SKM-1 (cell line): Measurements from ENCODE around the gene CELF5.
A peak's percentile ranks its signal among the peaks of the same experiment; 100 is the strongest.
"Not testable (repeated sequence)": the region's sequence is repeated elsewhere in the genome, so short reads cannot be mapped to it uniquely, and the experiment has no call there.

Experiments
- DNase-seq: peaks from one replicate; lab custom pipeline; 2025; ENCODE audit not compliant: unreplicated experiment; lab: John Stamatoyannopoulos, UW

The CELF5 gene

DNA sequence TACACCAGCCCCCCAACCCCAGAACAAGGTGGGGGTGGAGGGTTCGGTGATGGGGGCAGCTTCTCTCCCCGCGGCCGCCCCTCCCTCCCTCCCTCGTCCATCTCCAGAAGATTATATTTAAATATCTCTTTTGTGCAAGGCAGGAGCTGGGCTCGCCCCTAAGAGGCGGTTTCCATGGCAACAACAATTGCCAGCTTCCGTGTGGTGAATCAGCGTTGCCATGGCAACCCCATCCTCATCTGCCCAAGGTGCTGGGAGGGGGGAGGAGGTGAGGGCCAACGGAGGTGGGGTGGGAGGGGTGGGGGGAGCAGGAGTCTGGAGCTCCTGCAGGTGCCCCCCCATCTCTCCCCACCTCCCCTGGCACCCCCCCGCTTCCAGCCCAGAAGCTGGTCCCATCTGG, 46.4 kb downstream of the CELF5 start:
- no peak for DNase-seq

DNA sequence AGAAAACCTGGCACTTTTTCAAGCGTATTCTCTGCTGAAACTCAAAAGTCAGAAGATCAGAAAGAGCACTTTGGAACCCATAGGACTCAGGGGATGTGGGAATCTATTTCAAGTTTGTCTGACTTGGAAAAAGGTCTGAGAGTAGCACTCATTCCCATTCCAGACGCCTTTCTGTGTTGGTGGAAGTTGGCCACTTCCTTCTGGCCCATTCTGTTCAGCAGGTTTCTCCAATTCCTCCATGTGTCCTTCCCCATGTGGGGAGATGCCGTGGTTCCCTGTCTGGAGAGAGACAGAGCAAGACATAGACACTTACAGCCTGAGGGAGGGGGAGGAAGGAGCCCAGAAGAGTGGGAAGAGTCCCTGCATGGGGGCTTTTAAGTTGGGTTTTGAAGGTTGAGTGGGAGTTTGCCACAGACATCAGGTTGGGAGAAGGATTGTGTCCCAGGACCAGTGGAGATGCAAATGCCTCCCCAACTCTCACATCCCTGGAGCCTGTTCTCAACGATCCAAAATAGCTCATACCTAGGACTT, 48.0 kb downstream of the CELF5 start:
- DNase-seq: no peak

DNA sequence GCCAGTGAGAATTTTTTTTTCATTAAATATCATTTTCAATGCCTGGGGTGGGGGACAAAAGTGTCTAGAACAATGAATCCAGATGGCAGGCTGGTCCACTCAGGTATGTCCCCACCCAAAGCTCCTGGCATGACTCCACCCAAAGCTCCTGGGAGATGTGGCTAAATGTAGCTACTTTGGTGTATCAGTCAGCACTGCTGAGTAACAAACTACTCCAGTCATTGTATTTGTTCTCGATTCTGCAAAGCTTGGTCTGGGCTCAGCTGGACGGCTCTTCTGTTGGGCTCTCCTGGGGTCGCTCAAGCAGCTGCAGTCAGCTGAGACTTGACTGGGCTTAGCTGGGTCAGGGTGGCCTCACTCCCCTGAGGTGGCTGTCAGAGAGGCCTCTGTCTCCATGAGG, 48.5 kb downstream of the CELF5 start:
- DNase-seq: no peak

DNA sequence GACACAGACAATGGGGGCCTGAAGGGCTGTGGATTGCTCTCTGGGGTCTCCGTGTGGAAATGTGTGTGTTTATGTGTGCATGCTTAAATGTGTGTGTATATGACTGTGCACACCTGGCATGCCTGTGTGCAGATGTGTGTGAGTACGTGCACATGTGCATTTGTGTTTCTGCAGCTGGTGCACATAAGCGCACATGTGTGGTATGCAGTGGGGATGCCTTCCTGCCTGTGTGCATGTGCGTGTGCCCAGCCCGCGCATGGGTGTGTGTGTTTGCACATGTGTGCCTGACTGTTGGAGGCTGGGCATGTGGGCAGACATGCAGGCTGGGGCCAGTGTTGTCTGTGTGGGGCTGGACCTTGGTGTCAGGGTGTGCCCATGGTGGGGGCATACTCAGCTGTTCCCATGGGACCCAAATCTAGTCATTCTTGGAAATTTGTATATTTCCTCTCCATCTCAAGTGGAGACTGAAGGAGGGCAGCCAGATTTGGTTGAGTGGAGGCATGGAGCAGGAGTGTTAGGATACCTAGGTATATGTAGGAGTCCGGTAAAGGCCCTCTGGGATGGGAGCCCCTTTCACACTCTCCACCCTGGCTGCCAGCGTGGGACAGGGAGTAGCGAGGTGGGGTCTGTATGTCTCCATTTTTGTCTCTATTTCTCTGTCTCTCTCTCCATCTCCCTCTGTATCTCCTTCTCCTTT, 49.9 kb downstream of the CELF5 start:
- no peak for DNase-seq

DNA sequence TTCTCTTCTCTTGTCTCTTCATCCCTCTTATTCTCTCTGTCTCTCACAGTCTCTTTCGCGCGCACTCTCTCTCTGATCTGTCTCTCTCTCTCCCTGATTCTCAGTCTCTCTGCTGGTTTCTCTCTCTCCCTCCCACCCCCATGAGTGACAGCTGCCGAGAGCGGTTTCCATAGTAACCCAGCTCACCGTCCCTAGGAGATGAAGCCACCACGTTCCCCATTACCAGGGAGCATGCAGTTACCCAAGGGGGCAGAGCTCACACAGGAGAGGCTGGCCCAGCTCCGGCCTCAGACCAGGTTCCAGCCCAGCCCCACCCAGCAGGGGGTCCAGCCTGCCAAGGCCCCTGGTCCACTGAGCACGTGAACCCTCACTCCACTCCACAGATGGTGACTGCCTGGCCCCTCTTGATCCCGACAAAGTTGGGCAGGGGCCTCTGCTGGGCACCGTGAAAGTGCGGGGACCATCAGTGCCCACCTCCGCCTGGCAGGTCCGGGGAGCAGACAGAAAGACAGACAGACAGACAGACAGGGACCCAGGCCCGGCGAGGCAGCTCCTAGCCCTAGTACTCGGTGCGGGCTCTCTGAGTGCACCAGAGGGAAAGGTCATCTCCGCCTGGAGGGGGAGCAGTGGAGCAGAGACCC, 50.6 kb downstream of the CELF5 start:
- DNase-seq: no peak

DNA sequence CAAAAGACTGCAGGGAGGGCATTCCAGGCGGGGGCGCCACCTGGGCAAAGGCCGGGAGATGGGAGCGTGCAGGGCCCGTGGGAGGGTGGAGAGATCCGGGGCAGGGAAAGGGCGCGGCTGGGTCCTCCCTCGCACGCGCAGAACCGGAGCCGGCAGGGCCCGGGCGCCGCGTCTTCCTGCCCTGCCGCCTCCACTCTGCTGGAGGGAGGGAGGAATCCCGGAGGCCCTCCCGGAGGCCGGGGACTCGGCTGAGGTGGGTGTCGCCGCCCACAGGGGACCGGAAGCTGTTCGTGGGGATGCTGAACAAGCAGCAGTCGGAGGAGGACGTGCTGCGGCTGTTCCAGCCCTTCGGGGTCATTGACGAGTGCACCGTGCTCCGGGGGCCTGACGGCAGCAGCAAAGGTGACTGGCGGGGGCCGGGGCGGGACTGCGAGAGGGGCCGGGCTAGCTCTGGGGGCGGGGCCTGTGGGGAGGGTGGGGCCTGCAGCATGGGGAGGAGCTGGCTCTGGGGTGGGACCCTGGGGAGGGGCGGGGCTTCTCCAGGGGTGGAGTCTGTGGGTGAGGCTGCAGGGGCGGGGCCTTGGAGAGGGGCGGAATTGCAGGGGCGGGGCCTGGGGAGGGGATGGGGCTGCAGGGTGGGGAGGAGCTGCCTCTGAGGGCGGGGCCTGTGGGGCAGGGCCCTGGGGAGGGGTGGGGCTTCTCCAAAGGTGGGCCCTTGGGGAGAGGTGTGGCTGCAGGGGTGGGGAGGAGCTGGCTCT, 51.3 kb downstream of the CELF5 start:
- DNase-seq: peak; percentile 50

DNA sequence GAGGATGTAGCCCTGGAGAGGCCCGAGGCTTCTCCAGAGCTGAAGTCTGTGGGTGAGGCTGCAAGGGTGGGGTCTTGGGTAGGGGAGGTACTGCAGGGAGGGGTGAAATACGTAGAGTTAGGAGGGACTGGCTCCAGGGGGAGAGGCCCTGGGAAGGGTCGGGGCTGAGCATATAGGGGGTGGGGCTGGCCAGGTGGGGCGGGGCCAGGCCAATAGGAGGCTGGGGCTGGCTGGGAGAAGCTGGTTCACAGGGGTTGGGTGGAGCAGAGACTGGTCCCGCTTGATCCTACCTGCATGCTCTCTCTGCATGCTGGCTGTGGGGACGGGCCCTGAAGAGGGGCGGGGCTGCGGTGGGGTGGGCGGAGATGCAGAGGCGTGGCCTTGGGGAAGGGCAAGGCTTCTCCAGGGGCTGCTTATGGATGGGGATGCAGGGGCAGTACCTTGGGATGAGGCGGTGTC, 51.9 kb downstream of the CELF5 start:
- no peak for DNase-seq

DNA sequence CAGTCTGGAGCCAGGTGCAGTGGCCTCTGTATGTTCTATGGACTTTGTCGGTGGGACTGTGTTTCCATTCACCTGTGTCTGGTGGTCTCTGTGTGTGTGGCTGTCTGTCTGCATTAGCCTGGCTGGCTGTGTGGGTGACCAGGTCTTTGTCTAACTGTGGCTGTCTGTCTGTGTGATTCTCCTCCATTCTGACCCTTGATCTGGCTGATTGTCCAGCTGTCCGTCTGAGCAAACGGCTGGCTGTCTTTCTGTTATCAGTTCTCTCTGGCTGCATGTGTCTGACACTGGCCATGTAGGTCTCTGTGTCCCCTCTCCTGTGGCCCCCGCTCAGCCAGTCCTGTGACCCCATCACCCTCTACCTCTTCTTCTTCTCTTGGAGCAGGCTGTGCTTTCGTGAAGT, 53.2 kb downstream of the CELF5 start:
- DNase-seq: no peak

DNA sequence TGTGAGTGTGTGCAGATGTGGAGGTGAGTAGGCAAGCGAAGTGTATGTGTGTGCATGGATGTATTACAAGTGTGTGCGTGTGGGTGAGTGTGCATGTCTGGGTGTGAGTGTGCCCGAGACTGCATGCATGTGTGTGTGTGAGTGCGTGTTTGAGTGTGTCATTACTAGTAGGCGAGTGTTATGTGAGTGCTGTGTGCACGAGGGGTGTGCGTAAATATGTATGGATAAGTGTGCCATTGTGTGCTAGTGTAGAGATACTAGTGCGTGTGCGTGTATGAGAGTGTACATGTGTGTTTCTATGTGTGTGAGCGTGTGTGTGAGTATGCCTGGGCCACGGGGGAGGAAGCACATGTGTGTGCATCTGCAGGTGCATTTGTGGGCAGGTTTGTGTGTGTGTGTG, 53.8 kb downstream of the CELF5 start:
- no peak for DNase-seq

DNA sequence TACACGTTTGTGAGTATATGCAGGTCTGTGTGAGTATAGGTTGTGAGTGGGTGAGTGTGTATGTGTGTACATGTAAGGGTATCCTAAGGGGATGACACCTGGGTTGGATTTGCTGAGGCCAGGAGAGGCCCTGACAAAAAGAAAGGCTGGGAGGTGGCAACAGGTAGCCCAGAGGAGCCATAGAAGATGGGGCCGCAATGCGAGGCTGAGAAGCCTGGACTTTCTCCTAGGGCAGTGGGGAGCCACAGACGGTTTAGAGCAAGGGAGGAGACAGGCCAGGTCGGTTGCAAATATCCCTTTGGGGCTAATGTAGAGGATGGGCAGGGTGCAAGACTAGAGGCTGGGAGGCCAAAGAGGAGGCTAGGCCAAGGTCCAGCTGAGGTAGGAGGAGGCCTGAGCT, 54.3 kb downstream of the CELF5 start:
- no peak for DNase-seq

DNA sequence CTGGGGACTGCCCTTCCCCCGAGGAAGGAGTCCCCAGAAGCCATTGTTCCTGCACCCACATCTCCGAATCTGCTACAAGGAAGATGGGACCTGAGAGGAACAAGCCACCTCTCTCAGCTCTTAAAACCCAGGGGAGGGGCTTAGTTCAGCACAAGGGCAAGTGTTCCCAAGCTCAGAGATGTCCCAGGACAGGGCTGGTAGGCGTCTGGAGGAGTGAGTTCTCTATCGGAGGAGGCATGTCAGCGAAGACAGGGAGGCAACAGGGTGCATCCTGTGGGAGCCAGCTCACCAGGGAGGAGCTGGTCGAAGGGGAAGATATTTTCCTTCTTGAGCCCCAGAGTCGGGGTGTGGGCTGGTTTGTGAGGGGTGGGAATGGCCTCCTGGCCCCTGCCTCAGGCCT, 54.8 kb downstream of the CELF5 start:
- DNase-seq: no peak

DNA sequence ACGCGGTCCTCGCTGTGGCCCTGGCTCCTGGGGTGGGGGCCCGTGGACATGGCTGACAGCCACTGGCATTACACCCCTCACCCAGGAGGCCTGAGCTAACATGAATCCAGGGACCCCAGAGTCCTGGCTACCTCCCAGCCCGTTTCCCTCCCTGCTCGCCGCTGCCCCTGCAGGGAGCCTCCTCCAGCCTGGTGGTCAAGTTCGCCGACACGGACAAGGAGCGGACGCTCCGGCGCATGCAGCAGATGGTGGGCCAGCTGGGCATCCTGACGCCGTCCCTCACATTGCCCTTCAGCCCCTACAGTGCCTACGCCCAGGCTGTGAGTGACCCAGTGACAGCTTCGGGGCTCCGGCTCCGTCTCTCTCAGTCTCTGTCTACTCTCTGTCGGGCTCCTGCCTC, 56.6 kb downstream of the CELF5 start:
- no peak for DNase-seq

DNA sequence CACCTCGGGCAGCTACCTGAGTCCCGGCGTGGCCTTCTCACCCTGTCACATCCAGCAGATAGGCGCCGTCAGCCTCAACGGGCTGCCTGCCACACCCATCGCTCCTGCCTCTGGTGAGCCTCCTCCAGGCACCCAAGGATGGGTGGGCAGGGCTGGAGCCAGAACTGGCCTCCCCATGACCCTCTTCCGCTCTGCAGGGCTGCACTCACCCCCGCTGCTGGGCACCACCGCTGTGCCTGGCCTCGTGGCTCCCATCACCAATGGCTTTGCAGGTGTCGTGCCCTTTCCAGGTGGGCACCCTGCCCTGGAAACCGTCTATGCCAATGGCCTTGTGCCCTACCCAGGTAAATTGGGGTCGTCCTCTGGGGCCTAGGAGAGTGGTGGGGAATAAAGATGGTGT, 57.7 kb downstream of the CELF5 start:
- DNase-seq: no peak

DNA sequence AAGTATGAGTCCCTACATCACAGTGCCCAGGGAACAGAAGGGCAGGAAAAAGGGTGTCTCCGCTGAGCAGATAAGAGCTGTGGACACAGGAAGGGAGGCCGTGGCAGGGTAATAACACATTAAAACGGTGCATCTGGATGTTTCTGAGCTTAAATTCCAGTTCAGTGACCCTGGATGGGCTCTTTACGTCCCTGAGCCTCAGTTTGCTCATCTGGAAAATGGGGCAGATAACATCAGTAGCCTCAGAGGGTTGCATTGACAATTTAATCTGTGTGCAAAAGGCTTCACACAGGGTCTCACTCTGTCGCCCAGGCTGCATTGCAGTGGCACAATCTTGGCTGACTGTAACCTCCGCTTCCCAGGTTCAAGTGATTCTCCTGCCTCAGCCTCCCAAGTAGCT, 58.1 kb downstream of the CELF5 start:
- no peak for DNase-seq

DNA sequence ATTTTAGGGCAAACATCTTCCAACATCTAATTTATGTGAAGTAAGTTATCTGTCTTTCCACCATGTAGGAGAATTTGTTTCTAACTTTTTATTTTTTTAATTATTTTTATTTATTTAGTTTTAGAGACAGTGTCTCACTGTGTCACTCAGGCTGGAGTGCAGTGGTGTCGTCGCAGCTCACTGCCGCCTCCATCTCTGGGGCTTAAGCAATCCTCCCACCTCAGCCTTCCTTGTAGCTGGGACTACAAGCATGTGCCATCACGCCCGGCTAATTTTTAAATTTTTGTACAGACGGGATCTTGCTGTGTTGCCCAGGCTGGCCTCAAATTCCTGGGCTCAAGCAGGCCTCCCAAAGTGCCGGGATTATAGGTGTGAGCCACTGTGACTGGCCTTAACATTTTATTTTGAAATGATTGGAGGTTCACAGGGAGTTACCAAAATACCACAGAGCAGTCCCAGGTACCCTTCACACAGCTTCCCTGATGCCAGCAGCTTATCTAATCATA, 58.8 kb downstream of the CELF5 start:
- DNase-seq: no peak

DNA sequence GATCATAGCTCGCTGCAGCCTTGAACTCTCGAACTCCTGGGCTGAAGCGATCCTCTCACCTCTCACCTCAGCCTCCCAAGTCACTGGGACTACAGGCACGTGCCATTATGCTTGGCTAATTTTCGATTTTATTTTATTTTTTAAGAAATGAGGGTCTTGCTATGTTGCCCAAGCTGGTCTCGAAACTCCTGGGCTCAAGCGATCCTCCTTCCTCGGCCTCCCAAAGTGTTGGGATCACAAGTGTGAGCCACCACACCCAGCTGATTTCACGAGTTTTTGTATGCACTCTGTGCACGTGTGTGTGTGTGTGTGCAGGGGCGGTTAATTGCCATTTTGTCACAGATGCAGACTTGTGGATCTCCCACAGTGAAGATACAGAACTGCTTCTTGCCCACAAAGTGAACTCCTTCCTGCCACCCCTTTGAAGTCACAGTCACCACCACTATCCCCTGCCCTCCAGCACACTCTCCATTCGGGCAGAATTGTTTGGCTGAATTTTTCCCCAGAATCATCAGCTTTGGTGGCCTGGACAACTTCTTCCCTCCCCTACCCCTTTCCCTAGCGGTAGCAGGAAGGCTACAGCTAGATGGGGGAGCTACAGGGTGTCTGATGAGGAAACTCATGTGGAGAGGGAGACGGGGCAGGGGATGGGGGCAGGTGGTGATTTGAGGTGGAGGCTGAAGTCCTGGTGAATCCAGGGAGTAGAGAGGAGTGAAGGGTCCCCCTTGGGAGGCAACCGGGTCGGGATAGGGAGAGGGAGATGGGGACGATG, 59.6 kb downstream of the CELF5 start:
- DNase-seq: no peak

DNA sequence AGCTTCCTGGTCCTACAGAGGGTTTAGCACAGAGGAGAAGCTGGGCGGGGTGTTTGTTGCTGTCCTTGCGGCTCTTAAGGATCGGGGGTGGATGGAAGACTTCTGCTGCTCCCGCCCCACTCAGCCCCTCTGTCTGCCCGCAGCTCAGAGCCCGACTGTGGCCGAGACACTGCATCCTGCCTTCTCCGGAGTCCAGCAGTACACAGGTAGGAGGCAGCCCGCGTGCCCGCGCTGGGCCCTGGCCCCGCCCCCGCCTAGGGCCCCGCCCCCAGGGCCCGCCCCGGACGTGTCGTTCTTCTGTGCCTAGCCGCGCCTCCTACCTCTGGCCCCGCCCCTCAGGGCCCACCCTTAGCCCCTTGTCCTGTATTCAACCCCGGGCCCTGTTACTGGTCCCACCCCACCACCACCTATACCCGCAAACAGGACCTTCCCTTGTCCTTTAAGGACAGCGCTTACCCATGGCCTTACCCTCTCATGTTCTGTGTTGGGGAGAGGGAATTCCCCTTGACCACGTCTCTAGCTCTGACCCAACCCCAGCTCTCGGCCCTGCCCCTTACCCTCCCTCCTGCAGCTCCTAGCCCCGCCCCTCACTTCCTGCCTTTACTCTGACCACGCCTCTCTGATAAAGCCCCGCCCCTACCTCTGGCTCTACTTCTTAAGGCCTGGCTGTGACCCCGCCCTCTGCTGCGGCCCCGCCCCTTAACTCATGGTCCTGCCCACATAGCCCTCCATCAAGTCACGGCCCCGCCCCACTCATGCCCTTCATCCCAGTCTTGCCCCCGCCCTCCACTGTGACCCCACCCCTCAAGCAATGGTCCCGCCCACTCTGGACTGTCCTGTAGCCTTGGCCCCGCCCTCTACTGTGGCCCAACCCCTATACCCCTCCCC, 60.5 kb downstream of the CELF5 start:
- peak; percentile 80 for DNase-seq

DNA sequence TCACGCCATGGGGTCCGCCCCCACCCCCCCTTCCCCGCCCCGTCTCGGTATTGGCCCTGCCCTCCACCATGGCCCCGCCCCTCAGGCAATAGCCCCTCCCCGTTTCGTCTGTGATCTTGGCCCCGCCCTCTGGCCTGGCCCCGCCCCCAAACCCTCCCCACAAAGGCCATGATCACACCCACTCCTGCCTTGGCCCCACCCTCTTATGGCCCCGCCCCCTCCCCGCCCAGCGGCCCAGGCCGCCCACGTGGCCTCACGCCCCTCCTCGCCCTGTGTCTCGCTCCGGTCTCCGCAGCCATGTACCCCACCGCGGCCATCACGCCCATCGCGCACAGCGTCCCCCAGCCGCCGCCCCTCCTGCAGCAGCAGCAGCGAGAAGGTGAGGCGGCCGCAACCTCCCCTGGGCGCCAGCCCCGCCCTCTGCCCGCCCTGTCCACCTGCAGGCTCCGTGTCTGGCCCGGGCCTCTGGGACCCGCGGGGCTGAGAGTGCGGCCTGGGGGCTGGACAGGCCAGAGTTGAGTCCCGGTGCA, 61.3 kb downstream of the CELF5 start:
- DNase-seq: no peak

DNA sequence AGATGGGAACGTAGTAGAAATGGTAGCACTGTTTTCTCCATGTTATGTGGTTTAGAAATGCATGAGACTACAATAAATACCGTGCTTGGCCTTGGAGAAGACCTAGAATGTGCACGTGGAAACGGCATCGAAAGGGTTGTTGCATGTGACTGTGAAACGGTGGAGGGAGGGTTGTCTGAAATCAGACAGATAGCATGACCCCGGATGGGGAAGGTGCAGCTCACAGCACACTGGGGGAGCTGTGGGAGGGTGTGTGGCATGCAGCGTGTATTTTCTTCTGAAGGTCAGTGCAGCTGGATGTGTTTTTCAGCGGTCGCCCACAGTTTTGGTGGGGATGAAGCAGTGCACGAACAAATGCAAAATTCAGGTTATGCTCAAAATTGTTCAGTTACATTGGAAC, 63.4 kb downstream of the CELF5 start:
- DNase-seq: no peak

DNA sequence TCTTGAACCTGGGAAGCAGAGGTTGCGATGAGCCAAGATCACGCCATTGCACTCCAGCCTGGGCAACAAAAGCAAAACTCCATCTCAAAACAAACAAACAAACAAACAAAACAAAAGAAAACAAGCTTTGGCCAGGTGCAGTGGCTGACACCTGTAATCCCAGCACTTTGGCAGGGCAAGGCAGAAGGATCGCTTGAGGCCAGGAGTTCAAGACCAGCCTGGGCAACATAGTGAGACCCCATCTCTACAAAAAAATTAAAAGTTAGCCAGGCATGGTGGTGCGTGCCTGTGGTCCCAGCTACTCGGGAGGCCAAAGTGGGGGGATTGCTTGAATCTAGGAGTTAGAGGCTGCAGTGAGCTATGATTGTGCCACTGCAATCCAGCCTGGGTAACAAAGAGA, 64.0 kb downstream of the CELF5 start:
- DNase-seq: not testable (repeated sequence)
